ENCODE measurements around the gene SZT2. TPM values are rescaled to one million over a fixed set of nuclear protein-coding genes. Genes with fewer than 3 reads are reported as not detected.

SZT2 gene
- total RNA-seq, 6 experiments from 2014 or later, result 12.7 to 30.4 (median 19.2) TPM

- TF ChIP-seq POLR2A (IDR thresholded peaks at IDR 0.05), result no peak
- TF ChIP-seq, protein P1, sequence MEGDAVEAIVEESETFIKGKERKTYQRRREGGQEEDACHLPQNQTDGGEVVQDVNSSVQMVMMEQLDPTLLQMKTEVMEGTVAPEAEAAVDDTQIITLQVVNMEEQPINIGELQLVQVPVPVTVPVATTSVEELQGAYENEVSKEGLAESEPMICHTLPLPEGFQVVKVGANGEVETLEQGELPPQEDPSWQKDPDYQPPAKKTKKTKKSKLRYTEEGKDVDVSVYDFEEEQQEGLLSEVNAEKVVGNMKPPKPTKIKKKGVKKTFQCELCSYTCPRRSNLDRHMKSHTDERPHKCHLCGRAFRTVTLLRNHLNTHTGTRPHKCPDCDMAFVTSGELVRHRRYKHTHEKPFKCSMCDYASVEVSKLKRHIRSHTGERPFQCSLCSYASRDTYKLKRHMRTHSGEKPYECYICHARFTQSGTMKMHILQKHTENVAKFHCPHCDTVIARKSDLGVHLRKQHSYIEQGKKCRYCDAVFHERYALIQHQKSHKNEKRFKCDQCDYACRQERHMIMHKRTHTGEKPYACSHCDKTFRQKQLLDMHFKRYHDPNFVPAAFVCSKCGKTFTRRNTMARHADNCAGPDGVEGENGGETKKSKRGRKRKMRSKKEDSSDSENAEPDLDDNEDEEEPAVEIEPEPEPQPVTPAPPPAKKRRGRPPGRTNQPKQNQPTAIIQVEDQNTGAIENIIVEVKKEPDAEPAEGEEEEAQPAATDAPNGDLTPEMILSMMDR (IDR thresholded peaks at IDR 0.05), result no peak
- Histone ChIP-seq H3K9me3 (no peaks in the 10 kb centered on the region), H3K4me1 (peaks cover 0 to 23% (median 3%) of the 10 kb centered on the region in 4 donors), H3K27me3 (no peaks in the 10 kb centered on the region), H3K36me3 (no peaks in the 10 kb centered on the region), H3K27ac (no peak overlapping the region), H3K4me3 (no peak overlapping the region)
- 47% methylated on average over 4 of the region's 4 CpGs for WGBS (ENCODE audit: insufficient coverage, low coverage, low lambda C conversion rate, missing lambda C conversion rate)
- peak; percentile 45 to 87 (median 64) for ATAC-seq
- intact Hi-C loops (cut with DNase I), result no loop called here
- DNase-seq, result peak in 2 of 3 donors; percentile 32 to 73
Observed at GRCh38 chr1:43373066-43373940, 16.4 kb upstream of the SZT2 start.

GRCh38 chr1:43376723-43377235 lies 12.9 kb upstream of the SZT2 start:
- TF ChIP-seq POLR2A (IDR thresholded peaks at IDR 0.05), result no peak
- TF ChIP-seq, protein P1 (IDR thresholded peaks at IDR 0.05), result no peak

DNA sequence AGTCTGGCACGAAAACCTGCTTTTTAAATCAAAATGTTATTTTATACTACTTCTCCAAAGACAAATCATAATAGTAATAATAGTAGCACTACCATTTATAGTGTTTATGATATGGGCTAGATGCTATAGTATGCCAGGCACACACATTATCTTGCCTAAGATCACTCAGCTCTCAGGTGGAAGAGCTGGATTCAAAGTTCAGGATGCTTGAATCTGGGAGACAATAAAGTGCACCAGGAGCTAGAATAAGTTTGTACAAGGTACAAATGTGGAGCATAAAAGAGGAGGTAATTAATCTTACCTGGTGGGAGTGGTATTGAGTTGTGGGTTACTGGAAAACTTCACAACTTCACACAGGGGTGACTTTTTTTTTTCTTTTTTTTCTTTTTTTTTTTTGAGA lies 11.9 kb upstream of the SZT2 start:
- no peaks in the 10 kb centered on the region for H3K9me3 ChIP-seq
- ATAC-seq (no peak), DNase-seq (no peak)
- H3K27me3 ChIP-seq, result no peaks in the 10 kb centered on the region
- intact Hi-C loops (cut with DNase I), result no loop called here
- WGBS (ENCODE audit: insufficient coverage, low coverage, low lambda C conversion rate, missing lambda C conversion rate), result 100% methylated on average over 1 of the region's 1 CpG
- peaks cover 0 to 16% (median 0%) of the 10 kb centered on the region in 4 donors for H3K4me1 ChIP-seq
- TF ChIP-seq, protein P1 (IDR thresholded peaks at IDR 0.05), result no peak
- no peak for TF ChIP-seq POLR2A (IDR thresholded peaks at IDR 0.05)
- no peak overlapping the region for H3K4me3 ChIP-seq
- peaks cover 0 to 2% (median under 1%) of the 10 kb centered on the region in 4 donors for H3K36me3 ChIP-seq
- H3K27ac ChIP-seq, result no peak overlapping the region

More at GRCh38 chr1:43376723-43377235, 12.9 kb upstream of the SZT2 start:
- Histone ChIP-seq H3K27me3 (no peaks in the 10 kb centered on the region), H3K4me3 (no peak overlapping the region), H3K4me1 (peaks cover 0 to 15% (median 0%) of the 10 kb centered on the region in 4 donors), H3K36me3 (peaks cover 0 to 2% (median 0%) of the 10 kb centered on the region in 4 donors), H3K27ac (no peak overlapping the region), H3K9me3 (no peaks in the 10 kb centered on the region)
- no peak for DNase-seq
- ATAC-seq, result no peak
- WGBS (ENCODE audit: insufficient coverage, low coverage, low lambda C conversion rate, missing lambda C conversion rate), result 96% methylated on average over 7 of the region's 7 CpGs
- intact Hi-C loops (cut with DNase I), result no loop called here

- no peak for TF ChIP-seq POLR2A (IDR thresholded peaks at IDR 0.05)
- TF ChIP-seq, protein P1 (IDR thresholded peaks at IDR 0.05), result no peak
- no peaks in the 10 kb centered on the region for H3K27me3 ChIP-seq
- no peak overlapping the region for H3K27ac ChIP-seq
- peaks cover 0 to 16% (median 4%) of the 10 kb centered on the region in 4 donors for H3K36me3 ChIP-seq
- H3K9me3 ChIP-seq, result no peaks in the 10 kb centered on the region
- DNase-seq, result no peak
- intact Hi-C loops (cut with DNase I), result no loop called here
- 83% methylated on average over 1 of the region's 1 CpG for WGBS (ENCODE audit: insufficient coverage, low coverage, low lambda C conversion rate, missing lambda C conversion rate)
- peaks cover 0 to 4% (median 0%) of the 10 kb centered on the region in 4 donors for H3K4me1 ChIP-seq
- ATAC-seq, result no peak
- H3K4me3 ChIP-seq, result no peak overlapping the region
Observed at GRCh38 chr1:43379476-43379875, 10.2 kb upstream of the SZT2 start.

Measured in right lobe of liver (tissue), 6 donors.